ENCODE results near the gene EDC4.
A peak's percentile ranks its signal among the peaks of the same experiment; 100 is the strongest.

EDC4 gene

DNA sequence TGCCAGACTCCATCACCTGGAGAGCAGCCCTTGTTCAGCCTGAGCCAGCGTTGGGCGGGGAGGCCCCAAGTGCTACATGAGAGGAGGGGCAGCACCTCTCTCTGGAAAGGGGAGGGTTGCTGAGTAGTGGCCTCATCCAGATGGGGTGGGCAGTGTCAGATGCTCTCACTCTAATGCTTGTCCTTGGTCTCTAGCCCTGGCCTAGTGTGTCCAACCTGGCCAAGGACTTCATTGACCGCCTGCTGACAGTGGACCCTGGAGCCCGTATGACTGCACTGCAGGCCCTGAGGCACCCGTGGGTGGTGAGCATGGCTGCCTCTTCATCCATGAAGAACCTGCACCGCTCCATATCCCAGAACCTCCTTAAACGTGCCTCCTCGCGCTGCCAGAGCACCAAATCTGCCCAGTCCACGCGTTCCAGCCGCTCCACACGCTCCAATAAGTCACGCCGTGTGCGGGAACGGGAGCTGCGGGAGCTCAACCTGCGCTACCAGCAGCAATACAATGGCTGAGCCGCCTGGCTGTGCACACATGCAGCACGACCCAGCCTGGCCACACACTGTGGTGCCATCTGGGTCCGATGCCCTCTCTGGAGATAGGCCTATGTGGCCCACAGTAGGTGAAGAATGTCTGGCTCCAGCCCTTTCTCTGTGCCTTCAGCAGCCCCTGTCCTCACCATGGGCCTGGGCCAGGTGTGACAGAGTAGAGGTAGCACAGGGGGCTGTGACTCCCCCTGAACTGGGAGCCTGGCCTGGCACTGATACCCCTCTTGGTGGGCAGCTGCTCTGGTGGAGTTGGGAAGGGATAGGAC lies 54.5 kb downstream of the EDC4 start:
- DNase-seq: no peak

DNA sequence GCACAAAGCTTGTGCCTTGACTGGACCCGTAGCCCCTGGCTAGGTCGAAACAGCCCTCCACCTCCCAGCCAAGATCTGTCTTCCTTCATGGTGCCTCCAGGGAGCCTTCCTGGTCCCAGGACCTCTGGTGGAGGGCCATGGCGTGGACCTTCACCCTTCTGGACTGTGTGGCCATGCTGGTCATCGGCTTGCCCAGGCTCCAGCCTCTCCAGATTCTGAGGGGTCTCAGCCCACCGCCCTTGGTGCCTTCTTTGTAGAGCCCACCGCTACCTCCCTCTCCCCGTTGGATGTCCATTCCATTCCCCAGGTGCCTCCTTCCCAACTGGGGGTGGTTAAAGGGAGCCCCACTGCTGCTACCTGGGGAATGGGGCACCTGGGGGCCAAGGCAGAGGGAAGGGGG lies 55.3 kb downstream of the EDC4 start:
- no peak for DNase-seq

DNA sequence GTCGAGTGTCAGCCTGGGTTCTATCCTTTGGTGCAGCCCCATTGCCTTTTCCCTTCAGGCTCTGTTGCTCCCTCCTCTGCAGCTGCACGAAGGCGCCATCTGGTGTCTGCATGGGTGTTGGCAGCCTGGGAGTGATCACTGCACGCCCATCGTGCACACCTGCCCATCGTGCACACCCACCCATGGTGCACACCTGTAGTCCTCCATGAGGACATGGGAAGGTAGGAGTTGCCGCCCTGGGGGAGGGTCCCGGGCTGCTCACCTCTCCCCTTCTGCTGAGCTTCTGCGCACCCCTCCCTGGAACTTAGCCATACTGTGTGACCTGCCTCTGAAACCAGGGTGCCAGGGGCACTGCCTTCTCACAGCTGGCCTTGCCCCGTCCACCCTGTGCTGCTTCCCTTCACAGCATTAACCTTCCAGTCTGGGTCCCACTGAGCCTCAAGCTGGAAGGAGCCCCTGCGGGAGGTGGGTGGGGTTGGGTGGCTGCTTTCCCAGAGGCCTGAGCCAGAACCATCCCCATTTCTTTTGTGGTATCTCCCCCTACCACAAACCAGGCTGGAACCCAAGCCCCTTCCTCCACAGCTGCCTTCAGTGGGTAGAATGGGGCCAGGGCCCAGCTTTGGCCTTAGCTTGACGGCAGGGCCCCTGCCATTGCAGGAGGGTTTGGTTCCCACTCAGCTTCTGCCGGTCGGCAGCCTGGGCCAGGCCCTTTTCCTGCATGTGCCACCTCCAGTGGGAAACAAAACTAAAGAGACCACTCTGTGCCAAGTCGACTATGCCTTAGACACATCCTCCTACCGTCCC lies 55.9 kb downstream of the EDC4 start:
- peak in 53 of 58 donors; percentile 15 to 83 (median 58) for DNase-seq

DNA sequence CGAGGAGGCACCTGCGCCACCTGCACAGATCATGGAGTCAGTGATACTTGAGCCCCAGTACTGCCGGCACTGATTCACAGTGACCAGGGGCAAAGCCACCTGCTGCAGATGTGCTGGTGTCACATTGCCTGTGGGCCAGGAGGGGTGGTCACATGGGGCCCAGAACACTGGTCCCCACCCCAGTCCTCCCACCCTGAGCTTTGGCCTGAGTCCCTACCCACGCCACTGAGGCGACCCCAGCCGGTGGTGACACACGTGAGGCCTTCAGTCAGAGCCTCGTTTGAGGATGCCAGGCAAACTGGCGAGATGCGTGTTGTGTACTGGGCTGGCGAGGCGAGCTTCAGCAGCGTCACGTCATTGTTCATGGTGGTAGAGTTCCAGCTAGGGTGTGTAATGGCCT lies 57.3 kb downstream of the EDC4 start:
- DNase-seq: no peak

DNA sequence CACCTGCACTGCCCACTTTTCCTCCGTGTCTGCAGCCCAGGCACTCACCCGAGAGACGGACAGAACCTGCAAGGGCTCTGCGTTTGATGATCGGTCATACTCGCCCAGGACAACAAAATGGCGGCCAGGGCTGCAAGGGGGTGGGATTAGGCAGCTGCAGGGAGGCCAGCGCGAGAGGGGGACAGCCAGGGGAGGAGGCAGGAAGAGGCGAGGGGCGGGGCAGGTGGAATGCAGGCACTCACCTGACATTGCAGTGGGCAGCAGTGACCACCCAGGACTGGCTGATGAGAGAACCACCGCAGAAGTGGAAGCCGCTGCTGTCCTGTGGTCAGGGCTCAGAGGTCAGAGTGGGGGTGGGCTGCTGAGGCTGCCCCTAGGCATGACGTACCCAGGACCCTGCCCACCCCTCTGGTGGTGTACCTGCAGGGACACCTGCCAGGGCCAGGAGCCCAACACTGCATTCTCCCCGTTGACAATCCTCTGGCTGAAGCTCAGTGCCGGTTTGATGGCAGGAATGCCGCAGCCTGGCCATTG lies 57.9 kb downstream of the EDC4 start:
- no peak for DNase-seq

Data from anterior cingulate cortex (tissue), 58 donors.